GM21528 (cell line): Measurements from ENCODE around the gene RTTN.
"Not testable (repeated sequence)": the region's sequence is repeated elsewhere in the genome, so short reads cannot be mapped to it uniquely, and the experiment has no call there.

Source experiments
- ATAC-seq: cut with Tn5 transposase; IDR thresholded peaks from one replicate; pipeline ENCODE4 v1.9.1; 2021; ENCODE audit warnings: mild to moderate bottlenecking, moderate library complexity; ENCODE audit not compliant: unreplicated experiment, low FRiP score

Gene RTTN, protein sequence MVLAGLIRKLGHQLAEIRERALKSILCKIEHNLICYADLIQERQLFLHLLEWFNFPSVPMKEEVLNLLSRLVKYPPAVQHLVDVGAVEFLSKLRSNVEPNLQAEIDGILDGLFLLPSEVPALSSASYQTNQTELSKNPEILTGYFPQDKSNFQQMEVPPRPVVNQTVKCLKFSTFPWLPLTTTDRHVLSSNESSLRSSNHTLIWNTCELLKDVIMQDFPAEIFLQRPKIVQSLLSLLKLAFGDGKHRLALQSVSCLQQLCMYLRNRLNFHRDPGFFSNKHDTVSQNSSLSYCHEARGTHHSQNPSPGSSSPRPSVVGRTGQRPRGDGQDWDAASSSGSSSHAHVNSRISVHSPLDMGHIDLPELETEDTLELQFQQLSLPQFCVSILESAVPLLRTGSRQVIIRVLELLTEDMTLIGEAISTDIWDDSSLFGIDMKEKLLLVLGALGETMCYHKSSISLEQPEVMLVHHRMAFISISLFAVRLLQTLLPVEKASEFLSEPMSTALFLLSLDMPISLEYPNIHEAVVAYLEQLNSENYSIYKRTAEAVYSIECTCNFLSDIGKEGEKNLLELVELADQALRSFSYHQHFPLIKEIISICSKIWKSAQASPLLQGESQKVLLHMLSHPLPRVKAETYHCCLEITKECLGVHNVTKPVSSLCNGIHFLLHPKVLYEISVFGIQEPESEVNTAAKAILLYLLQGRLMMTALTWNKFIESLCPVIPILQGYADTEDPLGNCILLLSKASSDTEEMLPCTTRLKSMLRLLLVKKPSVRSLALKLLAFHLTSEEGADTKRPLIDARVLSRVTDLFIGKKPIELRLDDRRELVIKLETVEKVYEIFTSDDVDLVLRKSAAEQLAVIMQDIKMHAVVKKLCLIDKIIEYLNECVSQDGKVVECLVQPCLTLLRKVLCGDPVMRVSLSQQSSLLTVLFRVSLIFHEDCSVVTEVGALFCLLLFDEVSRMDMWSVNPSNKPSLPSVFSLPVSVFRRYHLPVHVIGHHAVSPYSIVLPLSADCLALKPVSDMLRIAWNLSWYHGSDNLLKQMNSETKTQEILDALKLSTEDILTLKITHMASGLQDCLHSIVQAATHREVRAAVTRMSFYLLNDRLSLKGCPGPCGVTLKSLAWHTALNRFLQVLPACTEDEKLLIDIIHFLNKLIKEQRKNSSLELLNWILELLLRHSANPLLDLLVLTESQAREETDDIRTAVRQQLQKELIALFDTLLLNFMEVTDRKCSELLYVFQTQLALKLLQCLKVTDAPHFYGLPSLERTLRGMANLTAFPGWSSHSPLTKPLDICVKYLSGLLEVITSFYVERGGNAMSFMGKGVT (N-terminal part only)

GRCh38 chr18:70205421-70206397 is at the start of gene RTTN:
TSS of gene RTTN (minus strand) at chr18:70205687. CDS start at chr18:70205658, 29 bp downstream.
- ATAC-seq, result peak; percentile 98

- no peak for ATAC-seq
Measured at GRCh38 chr18:70250781-70251180, 45.3 kb upstream of the RTTN start.

DNA sequence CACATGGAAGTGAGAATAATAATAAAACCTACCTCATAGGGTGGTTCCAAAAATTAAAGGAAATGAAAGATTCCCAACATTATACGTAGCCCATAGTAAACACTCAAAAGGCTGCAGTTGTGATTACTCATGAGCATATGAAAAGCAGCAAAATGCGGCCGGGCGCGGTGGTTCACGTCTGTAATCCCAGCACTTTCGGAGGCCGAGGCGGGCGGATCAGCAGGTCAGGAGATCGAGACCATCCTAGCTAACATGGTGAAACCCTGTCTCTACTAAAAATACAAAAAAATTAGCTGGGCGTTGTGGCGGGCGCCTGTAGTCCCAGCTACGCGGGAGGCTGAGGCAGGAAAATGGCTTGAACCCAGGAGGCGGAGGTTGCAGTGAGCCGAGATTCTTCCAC is 44.4 kb upstream of the RTTN start:
- ATAC-seq, result not testable (repeated sequence)

DNA sequence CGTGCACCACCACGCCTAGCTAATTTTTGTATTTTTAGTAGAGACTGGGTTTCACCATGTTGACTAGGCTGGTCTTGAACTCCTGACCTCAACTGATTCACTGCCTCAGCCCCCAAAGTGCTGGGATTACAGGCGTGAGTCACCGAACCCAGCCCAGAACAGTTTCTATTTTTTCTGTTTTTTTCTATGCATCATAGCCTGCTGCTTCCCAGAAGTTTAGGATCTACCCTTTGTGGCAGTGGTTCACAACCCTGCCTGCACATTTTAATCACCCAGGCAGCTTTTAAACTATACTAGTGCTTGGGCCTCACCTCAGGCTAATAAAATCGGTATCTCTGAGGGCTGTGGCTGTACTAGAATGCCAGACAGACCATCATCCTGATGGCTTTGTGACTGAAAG is 43.6 kb upstream of the RTTN start:
- ATAC-seq, result no peak

GRCh38 chr18:70246061-70246466 is 40.6 kb upstream of the RTTN start:
- no peak for ATAC-seq

DNA sequence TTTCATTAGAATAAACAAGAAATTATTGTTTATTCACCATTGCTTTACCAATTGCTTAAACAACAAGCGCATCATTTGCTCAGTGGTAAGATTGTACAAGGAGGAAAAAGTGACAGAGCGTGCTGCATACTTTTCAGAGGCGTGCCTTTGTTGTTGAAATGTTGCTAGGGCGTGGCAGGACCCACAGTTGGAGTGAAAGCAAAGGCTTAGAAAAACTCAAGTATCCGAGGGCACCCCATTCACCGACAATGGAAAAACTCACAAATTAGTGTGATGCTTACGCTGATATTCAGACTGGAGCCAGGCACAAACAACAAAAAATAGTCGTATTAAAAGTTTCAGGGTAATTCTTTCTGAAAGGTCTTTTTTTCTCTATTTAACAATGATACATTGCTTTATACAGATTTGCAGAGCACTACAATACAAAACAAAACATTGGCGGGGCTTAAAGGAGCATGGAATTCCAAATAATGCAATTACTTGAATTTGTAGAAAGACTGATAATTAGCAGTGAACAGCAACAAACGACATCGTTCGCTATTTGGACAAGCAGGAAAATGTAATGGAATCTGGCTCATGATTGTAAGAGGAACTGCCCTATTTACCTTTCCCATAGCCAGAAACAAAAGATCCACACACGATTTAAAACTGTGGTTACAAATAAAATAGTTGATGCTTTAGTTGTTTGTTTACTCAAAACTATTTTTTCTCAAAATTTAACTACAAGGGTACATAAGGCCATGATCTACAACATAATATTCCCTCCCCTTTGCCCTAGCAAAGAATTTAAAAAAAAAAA is 37.8 kb upstream of the RTTN start:
- no peak for ATAC-seq

DNA sequence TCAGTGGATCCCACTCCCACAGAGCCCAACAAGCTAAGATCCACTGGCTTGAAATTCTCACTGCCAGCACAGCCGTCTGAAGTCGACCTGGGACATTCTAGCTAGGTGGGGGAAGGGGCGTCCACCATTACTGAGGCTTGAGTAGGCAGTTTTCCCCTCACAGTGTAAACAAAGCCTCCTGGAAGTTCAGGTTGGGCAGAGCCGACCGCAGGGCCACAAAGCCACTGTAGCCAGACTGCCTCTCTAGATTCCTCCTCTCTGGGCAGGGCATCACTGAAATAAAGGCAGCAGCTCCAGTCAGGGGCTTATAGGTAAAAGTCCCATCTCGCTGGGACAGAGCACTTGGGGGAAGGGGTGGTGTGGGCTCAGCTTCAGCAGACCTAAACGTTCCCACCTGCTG is 31.4 kb upstream of the RTTN start:
- not testable (repeated sequence) for ATAC-seq

DNA sequence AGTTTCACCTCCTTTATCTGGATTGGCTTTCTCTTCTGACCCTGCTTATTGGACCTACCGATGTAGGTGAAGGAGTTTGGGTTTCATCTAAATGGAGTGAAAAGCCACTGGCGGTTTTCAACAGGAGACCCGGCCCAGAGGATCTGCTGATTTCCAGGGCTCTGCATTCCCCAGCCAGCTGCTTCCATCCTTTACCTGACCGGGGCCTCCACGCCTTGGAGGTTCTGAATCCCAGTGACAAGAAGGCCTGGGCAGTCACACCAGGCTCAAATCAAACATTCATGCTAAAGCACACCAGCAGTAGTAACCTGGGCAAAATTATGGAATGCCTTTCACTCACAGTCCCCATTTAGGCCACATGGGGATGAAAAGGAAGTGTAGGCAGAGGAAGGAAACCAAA is 30.0 kb upstream of the RTTN start:
- ATAC-seq, result no peak

DNA sequence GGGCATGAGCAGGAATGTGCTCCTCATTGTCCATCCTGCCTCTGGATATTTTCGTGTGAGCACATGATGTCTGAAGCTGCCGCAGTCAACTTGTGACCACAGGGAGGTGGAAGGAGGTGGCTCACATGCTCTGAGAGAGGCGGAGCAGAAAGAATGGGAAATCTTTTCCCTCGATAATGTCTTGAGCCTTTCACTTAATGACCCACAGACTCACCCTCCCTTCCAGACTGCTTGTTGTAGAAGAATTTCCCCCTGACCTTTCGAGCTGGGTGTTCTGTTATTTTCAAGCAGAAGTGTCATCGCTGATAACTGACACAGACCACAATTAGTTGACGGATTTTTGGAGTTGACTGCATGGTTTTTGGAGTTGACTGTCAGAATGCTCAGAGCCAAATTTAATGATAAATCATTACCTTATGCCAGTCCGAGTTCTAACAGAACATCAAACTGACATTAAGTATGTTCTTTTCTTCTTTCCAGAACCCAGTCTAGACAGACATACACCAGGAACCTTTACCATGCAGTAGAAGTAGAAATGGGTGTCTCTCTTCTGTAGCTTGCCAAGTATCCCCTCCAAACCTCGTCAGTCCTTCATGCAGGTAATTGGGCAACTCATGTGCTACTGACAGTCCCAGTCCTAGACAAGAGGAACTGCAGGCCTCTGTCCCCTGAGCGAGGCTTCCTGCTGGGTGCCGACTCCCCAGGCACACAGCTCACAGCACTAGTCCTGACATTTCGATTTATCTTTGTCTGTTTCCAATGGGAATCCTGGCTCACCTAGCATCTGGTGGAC is 29.4 kb upstream of the RTTN start:
- ATAC-seq, result no peak

DNA sequence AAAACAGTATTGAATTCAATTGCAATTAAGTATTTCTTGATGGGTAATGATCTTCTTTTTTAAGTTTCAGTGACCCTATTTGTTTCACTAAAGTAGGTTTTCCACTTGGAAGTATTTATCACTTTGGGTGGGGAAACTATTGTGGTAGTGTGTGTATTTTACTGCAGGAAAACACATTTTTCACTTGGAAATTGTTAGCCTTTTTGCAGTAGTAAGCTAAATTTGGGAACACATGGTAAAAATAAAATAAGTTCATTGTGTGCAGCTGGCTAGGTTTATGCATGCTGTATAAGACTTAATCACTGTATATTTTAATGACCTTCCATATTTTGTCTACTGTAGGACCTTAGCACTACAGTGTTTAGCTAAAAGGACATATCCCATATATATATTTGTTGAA is 28.5 kb upstream of the RTTN start:
- no peak for ATAC-seq

DNA sequence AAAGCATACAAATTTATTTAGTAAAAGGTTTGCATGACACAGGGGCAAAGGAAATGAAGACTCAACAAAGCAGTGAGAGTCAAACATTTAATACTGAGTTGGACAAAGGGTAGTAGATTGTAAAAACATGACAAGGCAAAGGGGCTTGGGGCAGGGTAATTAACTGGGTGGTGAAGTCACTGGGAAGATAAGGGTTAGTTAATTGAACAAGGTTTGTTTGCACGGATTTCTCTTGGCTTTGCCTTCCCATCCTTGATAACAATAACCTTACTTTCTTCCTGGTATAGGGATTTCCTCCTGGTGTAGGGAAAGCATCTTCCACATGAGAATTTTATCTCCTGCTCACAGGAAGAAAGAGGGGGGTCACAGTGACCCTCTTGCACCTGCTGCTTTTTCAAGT is 26.8 kb upstream of the RTTN start:
- ATAC-seq, result no peak

DNA sequence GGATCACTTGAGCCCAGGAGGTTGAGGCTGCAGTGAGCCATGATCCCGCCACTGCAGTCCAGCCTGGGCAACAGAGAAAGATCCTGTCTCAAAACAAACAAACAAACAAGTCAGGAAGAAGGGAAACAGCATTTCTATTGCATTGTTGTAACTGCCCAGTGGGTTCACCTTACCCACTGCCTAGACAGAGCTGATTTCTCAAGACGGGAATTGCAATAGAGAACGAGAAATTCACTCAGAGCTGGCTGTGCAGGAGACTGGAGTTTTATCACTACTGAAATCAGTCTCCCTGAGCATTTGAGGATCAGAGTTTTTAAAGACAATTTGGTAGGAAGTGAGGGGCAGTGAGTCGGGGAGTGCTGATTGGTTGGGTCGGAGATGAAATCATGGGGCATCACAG is 24.2 kb upstream of the RTTN start:
- no peak for ATAC-seq

GRCh38 chr18:70228536-70228935 is 23.0 kb upstream of the RTTN start:
- ATAC-seq, result no peak

DNA sequence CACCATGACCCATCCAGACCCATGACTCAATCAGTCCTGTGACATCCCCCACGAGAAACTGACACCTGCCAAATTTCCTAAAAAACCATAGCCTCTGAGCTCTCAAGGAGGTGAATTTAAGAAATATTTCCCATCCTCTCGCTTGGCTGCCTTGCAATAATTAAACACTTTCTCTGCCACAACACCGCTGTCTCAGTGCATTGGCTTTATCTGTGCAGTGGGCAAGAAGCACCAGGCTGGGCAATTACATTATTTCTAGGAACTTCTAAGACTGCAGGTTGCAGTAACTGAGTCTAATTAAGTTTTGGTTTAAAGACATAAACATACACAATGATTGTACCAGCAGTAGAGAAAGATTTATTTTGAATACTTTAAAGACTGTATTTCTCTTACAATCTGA is 22.0 kb upstream of the RTTN start:
- ATAC-seq, result no peak

GRCh38 chr18:70221915-70222278 is 16.4 kb upstream of the RTTN start:
- no peak for ATAC-seq

GRCh38 chr18:70221156-70221914 is 15.8 kb upstream of the RTTN start:
- ATAC-seq, result no peak

DNA sequence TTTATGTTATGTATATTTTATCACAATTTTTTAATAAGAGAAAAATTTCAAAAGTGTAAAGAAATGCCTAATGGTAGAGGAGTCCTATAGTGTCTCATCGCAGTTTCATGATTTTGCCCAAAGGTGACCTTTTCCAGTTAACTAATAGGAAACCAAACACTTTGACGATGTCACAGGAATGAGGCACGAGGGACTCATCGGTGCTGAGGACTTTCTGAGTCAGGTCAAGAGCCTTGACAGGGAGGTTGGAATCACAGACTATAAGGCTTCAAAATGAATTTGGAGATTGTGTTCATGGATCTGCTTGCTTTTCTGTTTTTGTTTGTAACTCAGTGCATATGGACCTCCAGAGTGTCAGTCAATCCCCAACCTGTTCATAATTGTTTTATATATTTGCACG is 15.1 kb upstream of the RTTN start:
- ATAC-seq, result no peak
